ENCODE data around the gene FHIT.

The FHIT gene

GRCh38 chr3:60009931-60010478 lies 1241.2 kb downstream of the FHIT start:
- H3K4me3 ChIP-seq (replicated peaks in 1 of 2; ENCODE audit: low read depth in 2 of 2, low read length in 2 of 2), result no peak overlapping the region
- TF ChIP-seq, protein P1, sequence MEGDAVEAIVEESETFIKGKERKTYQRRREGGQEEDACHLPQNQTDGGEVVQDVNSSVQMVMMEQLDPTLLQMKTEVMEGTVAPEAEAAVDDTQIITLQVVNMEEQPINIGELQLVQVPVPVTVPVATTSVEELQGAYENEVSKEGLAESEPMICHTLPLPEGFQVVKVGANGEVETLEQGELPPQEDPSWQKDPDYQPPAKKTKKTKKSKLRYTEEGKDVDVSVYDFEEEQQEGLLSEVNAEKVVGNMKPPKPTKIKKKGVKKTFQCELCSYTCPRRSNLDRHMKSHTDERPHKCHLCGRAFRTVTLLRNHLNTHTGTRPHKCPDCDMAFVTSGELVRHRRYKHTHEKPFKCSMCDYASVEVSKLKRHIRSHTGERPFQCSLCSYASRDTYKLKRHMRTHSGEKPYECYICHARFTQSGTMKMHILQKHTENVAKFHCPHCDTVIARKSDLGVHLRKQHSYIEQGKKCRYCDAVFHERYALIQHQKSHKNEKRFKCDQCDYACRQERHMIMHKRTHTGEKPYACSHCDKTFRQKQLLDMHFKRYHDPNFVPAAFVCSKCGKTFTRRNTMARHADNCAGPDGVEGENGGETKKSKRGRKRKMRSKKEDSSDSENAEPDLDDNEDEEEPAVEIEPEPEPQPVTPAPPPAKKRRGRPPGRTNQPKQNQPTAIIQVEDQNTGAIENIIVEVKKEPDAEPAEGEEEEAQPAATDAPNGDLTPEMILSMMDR (IDR thresholded peaks at IDR 0.05; ENCODE audit: low read depth, low read length), result no peak
- DNase-seq (ENCODE audit: low read depth in 2 of 2), result no peak

GRCh38 chr3:60001369-60001768 lies 1249.9 kb downstream of the FHIT start:
- TF ChIP-seq, protein P1 (IDR thresholded peaks at IDR 0.05; ENCODE audit: low read depth, low read length), result no peak
- DNase-seq (ENCODE audit: low read depth in 2 of 2), result no peak
- H3K4me3 ChIP-seq (replicated peaks in 1 of 2; ENCODE audit: low read depth in 2 of 2, low read length in 2 of 2), result no peak overlapping the region

GRCh38 chr3:60000311-60001105 lies 1250.7 kb downstream of the FHIT start:
- DNase-seq (ENCODE audit: low read depth in 2 of 2), result no peak
- TF ChIP-seq, protein P1 (IDR thresholded peaks at IDR 0.05; ENCODE audit: low read depth, low read length), result no peak
- no peak overlapping the region for H3K4me3 ChIP-seq (replicated peaks in 1 of 2; ENCODE audit: low read depth in 2 of 2, low read length in 2 of 2)

- TF ChIP-seq, protein P1 (IDR thresholded peaks at IDR 0.05; ENCODE audit: low read depth, low read length), result no peak
Observed at GRCh38 chr3:59998058-59998457, 1253.2 kb downstream of the FHIT start.

DNA sequence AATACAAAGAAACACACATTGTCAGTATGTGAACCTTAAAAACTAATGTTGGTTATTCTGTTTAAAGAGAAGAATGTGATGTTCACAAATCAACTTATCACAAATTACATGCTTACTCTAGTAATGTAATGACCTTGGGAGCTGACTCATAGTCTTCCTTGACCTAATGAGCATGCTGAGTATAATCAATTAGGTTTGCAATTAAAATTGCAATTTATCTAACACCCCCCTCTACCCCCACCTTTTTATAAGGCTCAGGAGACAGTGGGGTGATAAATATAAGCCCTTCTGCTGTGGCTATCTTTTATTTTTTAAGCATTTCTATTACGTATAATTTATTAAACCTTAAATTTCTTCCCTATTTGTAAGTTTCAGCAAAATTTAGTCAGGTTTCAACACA lies 1253.7 kb downstream of the FHIT start:
- no peak for DNase-seq (ENCODE audit: low read depth in 2 of 2)
- no peak overlapping the region for H3K4me3 ChIP-seq (replicated peaks in 1 of 2; ENCODE audit: low read depth in 2 of 2, low read length in 2 of 2)
- TF ChIP-seq, protein P1 (IDR thresholded peaks at IDR 0.05; ENCODE audit: low read depth, low read length), result no peak

More at GRCh38 chr3:59998058-59998457, 1253.2 kb downstream of the FHIT start:
- DNase-seq (ENCODE audit: low read depth in 2 of 2), result no peak
- no peak overlapping the region for H3K4me3 ChIP-seq (replicated peaks in 1 of 2; ENCODE audit: low read depth in 2 of 2, low read length in 2 of 2)

GRCh38 chr3:59996056-59996455 lies 1255.2 kb downstream of the FHIT start:
- no peak for DNase-seq (ENCODE audit: low read depth in 2 of 2)
- TF ChIP-seq, protein P1 (IDR thresholded peaks at IDR 0.05; ENCODE audit: low read depth, low read length), result no peak
- H3K4me3 ChIP-seq (replicated peaks in 1 of 2; ENCODE audit: low read depth in 2 of 2, low read length in 2 of 2), result no peak overlapping the region

Data from cardiac fibroblast (primary cell).